HepG2 (cell line): ENCODE data around the gene HRG. TPM values are rescaled to one million over a fixed set of nuclear protein-coding genes. Genes with fewer than 3 reads are reported as not detected.

Experiments
- ARNT2 ChIP-seq: sonication (generic); formaldehyde crosslinking; IDR thresholded peaks from 2 replicates; pipeline ENCODE4 v1.8.0; 2022; ENCODE audit warnings: mild to moderate bottlenecking, low read depth, missing genetic modification reagents, moderate library complexity
- CEBPG ChIP-seq: IDR thresholded peaks from 2 replicates; pipeline ENCODE4 v1.6.1; 2016
- HMG20A ChIP-seq: IDR thresholded peaks from 2 replicates; pipeline ENCODE4 v1.6.1; 2016; ENCODE audit warnings: borderline replicate concordance
- IRF9 ChIP-seq: sonication (generic); formaldehyde crosslinking; IDR thresholded peaks from 2 replicates; pipeline ENCODE4 v1.8.0; 2022; ENCODE audit warnings: missing genetic modification reagents, mild to moderate bottlenecking, borderline replicate concordance
- KLF15 ChIP-seq: sonication (generic); formaldehyde crosslinking; IDR thresholded peaks from 2 replicates; pipeline ENCODE4 v1.8.1; 2023; ENCODE audit warnings: borderline replicate concordance, mild to moderate bottlenecking, inconsistent platforms, missing genetic modification reagents, mixed read lengths
- KLF9 ChIP-seq: IDR thresholded peaks from 2 replicates; pipeline ENCODE4 v1.6.1; 2016; ENCODE audit warnings: low read depth
- PRDM4 ChIP-seq: sonication (generic); formaldehyde crosslinking; IDR thresholded peaks from 2 replicates; pipeline ENCODE4 v1.9.0; 2021; ENCODE audit warnings: missing genetic modification reagents, borderline replicate concordance
- SALL1 ChIP-seq: sonication (generic); formaldehyde crosslinking; IDR thresholded peaks from 2 replicates; pipeline ENCODE4 v1.8.0; 2022; ENCODE audit warnings: mild to moderate bottlenecking, missing genetic modification reagents
- SOX13 ChIP-seq, 3 experiments: fragments of 450-650 bp in 1 of 3; sonication (generic) in 1 of 3; formaldehyde crosslinking in 1 of 3; IDR thresholded peaks in 2 of 3; conservative IDR thresholded peaks in 1 of 3; 2 replicates each; pipeline versions ENCODE4 v1.5.0 to v1.6.1; 2016 to 2020; ENCODE audit warnings: antibody characterized with exemption in 1 of 3, mild to moderate bottlenecking in 1 of 3, missing compliant biosample characterization in 1 of 3, missing genetic modification reagents in 1 of 3, moderate library complexity in 1 of 3
- TBP ChIP-seq: sonication (generic); formaldehyde crosslinking; IDR thresholded peaks from 2 replicates; pipeline ENCODE4 v1.5.0; 2020; ENCODE audit warnings: missing genetic modification reagents
- ZBTB42 ChIP-seq: sonication (generic); formaldehyde crosslinking; IDR thresholded peaks from 2 replicates; pipeline ENCODE4 v1.5.0; 2020; ENCODE audit warnings: mild to moderate bottlenecking, missing genetic modification reagents
- ZFX ChIP-seq: sonication (generic); formaldehyde crosslinking; IDR thresholded peaks from 2 replicates; pipeline ENCODE4 v1.4.0; 2020; ENCODE audit warnings: mild to moderate bottlenecking, low read depth, missing genetic modification reagents, moderate library complexity
- ZNF841 ChIP-seq: sonication (generic); formaldehyde crosslinking; IDR thresholded peaks from 2 replicates; pipeline ENCODE4 v1.8.1; 2023; ENCODE audit warnings: missing genetic modification reagents, borderline replicate concordance
- ZUFSP ChIP-seq: sonication (generic); formaldehyde crosslinking; IDR thresholded peaks from 2 replicates; pipeline ENCODE4 v1.9.0; 2021; ENCODE audit warnings: missing genetic modification reagents, mild to moderate bottlenecking, borderline replicate concordance
- polyA plus RNA-seq, 8 experiments: library from polyadenylated mRNA; depleted of rRNA in 3 of 8; stranded (reverse) in 7 of 8; unstranded in 1 of 8; fragments of >200 nt; fragmentation: Illumina TruSeq in 4 of 8; extraction: Trizol in 4 of 8; gene quantifications; 2 replicates each; pipeline versions ENCODE4 v1.2.1 to v1.2.3, GENCODE V29; 2011 to 2016; ENCODE audit warnings: low read depth in 4 of 8, missing spikeins in 1 of 8, mixed read lengths in 1 of 8; ENCODE audit not compliant: insufficient read depth in 1 of 8
- total RNA-seq, 5 experiments: library from RNA; depleted of rRNA; stranded (reverse); fragments of >200 nt; fragmentation: Illumina TruSeq; extraction: Trizol; gene quantifications; 2 replicates each; pipeline ENCODE4 v1.2.3, GENCODE V29; 2016; ENCODE audit warnings: low read depth in 1 of 5

Gene HRG
- total and polyA plus RNA-seq, 2 of the 13 experiments (the other 11 are each of a cell fraction or from before 2014, with no cell fraction given) = 0.09 to 0.11 TPM

GRCh38 chr3:186621894-186622650 is 43.7 kb upstream of the HRG start (continued):
- TF ChIP-seq IRF9 (CRISPR knock-in tag) (no peak), KLF9 (no peak), ZBTB42 (CRISPR knock-in tag) (no peak), CEBPG (CRISPR knock-in tag) (peak; percentile 9; the same call in 1 of the 2 replicates), SALL1 (CRISPR knock-in tag) (peak; percentile 61), HMG20A (CRISPR knock-in tag) (peak; percentile 26; the same call in 1 of the 2 replicates), ARNT2 (peak; percentile 47), ZNF841 (CRISPR knock-in tag) (no peak; the same call in 1 of the 2 replicates), PRDM4 (CRISPR knock-in tag) (no peak), TBP (no peak), SOX13 (IDR thresholded peaks at IDR 0.05) (no peak), SOX13 (CRISPR knock-in tag; conservative IDR thresholded peaks at IDR 0.05 in 1 of 2, IDR thresholded peaks at IDR 0.05 in 1 of 2) (no peak), ZFX (CRISPR knock-in tag) (no peak), KLF15 (no peak), ZUFSP (CRISPR knock-in tag) (no peak)
- TF ChIP-seq, all 625 proteins: peak for 92
